ENCODE data around the gene AMMECR1.
"Not testable (repeated sequence)": the region's sequence is repeated elsewhere in the genome, so short reads cannot be mapped to it uniquely, and the experiment has no call there.

The AMMECR1 gene

DNA sequence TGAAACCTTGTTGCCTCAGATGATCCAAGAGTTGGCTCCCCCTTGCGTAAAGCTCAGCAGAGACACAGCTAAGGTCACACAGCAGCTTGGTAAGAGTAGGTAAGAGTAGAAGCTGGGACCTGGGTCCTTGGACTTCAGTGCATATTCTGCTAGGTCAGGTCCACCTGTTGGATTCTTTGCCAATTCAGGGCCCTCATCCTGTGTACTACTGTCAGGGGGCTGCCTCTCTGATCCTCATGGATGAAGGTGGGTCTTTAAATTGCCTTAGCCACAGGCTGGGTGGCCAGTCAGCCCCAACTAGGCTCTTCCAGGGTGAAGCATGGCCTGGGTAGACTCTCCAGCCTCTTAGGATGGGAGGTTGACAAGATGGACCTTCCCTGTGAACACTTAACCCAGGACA, 155.8 kb downstream of the AMMECR1 start:
- no peak for DNase-seq

DNA sequence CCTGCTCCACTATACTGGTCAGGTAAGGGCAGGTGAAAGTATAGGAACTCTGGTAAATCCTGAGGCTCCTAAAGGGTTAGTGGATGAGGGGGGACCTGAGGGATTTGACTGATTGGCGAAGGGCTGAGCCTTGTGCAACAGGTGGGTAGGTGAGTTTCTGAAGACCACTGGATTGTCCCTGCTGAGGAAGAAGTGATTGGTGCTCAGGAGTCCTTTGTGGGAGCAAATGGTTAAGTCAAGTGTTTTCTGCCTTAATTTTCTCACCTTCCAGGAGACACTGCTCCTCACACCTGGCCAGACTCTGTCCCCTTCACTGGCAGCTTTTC, 156.6 kb downstream of the AMMECR1 start:
- no peak for DNase-seq

DNA sequence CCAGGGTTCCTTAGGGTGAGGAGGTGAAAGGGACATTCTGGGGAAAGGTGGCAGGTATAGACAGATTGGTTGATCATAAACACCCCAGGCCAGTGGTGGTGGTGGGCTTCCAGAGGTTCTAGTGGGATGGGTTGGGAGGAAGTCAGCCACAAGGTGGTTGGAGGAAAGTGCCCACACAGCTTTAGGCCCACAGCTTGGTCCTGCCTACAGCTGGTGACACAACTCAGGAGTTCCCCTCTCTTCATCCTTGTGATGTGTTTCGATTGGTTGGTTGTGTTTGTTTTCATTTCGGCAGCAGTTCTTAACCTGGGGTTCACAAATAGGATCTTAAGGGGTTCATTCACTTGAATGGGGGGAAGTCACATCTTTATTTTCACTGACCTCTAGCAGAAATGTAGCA, 158.0 kb downstream of the AMMECR1 start:
- no peak for DNase-seq

DNA sequence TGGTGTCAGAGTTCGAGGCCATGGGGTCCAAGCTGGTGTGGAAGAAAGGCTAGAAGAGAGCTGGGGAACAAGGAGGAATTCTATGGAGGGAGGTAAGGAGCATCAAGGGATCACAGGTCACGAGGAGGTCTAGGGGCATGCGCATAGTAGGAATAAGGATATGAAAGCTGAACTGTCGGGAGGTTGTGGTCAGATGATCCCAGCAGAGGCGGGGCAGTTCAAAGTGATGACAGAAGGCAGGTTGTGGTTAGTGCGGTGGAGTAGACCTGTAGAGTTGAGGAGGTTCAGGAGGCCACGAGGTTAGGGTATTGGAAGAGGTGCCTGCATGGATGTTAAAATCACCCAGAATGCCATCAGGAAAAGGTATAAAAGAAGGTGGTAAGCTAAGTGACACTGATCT, 158.7 kb downstream of the AMMECR1 start:
- no peak for DNase-seq

DNA sequence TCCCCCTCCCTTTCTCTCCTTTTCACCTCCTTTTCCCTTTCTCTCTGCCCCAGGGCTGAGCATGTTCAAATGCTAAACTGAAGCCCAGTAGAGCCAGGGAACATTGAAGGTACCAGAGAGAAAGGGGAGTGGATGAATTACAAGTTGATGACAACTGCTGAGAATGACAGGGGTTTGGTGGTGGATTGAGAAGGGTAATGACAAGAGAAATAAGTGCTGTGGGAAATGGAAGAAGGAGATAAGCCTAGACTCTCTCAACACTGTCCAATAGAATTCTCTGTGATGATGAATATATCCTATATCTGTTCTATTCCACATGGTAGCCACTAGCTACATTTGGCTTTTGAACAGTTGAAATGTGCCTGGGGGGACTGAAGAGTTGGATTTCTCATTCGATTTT, 160.4 kb downstream of the AMMECR1 start:
- DNase-seq: no peak

DNA sequence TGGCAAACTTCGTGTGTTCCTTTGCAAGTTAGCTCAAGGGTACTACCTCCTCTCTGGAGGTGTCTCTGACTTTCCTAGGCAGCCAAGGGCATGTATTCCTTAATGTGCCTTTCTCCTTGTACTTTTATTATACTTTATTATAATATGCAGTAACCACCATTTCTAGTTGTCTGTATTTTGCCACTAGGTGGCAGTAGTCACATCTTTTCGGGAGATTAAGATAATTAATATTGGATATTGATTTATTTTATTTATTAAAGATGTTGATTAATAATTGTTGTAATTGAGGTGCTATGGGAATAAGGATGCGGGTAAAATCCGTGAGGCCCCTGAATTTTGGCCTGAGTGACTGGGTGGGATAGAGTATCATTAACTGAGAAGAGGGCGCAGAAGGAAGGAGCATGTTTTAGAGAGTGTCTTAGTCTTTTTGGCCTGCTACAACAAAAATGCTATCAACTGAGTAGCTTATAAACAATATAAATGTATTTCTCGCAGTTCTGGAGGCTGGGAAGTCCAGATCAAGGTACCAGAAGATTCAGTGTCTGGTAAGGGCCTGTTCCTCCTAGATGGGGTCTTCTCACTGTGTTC, 161.6 kb downstream of the AMMECR1 start:
- DNase-seq: peak in 2 of 6 experiments; percentile 19 to 39

DNA sequence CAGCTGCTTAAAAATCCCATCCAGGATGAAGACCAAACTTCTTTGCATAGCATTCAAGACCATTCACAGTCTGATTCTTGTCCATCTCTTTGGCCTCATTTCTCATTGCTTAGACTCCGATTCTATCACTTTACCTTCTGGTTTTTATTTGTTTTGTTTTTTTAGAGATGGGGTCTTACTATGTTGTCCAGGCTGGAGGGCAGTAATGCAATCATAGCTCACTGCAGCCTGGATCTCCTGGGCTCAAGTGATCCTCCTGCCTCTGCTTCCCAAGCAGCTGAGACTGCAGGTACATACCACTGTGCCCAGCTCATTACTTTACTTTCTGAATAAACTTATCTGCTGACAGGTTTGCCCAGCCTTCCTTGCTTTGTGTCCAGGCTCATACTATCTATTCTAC, 162.1 kb downstream of the AMMECR1 start:
- DNase-seq: no peak

DNA sequence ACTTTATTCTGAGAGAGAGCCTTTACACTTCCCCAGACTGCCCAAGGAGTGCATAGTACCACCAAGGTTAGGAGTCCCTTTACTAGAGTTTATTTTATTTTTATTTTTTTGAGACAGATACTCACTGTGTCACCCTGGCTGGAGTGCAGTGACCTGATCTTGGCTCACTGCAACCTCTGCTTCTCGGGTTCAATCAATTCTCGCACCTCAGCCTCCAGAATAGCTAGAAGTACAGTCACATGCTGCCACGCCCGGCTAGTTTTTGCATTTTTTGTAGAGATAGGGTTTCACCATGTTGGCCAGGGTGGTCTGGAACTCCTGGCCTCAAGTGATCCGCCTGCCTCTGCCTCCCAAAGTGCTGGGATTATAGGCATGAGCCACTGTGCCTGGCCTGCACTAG, 163.6 kb downstream of the AMMECR1 start:
- DNase-seq: not testable (repeated sequence)

DNA sequence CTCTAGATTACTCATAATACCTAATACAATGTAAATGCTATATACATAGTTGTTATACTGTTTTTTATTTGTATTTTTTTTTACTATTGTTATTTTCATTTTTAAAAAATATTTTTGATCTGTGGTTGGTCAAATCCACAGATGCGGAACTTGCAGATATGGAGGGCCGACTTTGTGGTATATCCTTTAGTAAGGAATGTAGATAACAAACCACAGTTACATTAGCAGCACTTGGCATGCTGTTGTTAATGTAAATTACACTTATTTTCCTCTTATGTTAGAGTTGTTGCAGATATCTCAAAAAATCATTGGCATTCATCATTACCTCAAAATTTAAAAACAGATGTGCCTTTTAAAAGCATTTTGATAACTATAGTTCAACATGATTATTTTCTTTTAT, 164.0 kb downstream of the AMMECR1 start:
- DNase-seq: no peak

DNA sequence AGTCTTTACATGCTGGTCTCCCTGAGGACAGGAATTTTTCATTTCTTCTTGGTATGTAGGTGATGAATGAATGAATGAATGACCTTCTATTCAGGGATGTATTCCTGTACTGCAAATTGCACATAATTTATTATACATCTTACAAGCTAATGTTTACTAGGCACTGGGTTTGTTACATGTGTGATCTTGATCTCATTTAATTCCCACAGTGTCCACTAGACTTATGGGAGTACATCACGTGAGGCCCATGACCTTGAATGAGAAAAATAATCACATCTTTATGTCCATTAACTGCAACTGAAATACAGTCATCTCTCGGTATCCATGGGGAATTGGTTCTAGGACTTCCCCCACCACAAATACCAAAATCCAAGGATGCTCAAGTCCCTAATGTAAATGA, 164.6 kb downstream of the AMMECR1 start:
- no peak for DNase-seq

DNA sequence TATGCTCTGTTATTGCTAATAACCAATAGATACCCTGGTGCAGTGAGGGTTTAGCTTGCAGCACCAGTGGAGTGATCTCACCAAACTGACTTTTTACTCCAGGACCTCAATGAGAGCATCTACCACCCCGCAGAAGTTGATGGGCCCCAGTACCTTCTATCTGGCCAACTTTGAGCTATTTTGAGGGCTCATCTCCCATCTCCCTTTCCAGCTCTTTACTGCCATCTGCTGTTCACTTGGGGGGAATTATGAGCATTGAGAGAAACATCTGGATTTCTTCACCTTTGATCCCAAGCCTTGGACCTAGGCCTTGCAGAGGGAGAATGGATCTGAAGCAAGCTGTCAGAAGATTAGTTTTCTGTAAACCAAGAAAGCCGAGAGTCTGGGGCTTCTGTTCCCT, 171.4 kb downstream of the AMMECR1 start:
- DNase-seq: peak in 2 of 6 experiments; percentile 36

DNA sequence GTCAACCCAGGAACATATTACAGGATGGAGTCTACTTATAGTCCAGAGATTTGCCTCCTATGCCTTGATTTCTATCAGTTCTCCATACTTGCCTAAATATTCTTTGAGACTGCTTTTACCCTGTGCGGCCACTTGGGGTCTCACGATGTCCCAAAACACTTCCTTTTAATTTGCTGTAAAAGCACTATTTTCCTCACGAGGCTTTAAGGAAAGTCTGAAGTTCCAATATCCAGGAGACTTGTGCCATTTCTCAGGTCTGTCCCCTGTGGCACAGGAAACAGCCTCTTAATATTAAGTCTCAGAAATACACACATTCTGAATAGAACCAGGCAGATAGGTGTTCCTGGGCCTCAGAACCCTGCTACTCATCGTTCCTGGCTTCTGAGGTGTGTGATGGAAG, 172.0 kb downstream of the AMMECR1 start:
- peak in 2 of 6 experiments; percentile 15 to 24 for DNase-seq

DNA sequence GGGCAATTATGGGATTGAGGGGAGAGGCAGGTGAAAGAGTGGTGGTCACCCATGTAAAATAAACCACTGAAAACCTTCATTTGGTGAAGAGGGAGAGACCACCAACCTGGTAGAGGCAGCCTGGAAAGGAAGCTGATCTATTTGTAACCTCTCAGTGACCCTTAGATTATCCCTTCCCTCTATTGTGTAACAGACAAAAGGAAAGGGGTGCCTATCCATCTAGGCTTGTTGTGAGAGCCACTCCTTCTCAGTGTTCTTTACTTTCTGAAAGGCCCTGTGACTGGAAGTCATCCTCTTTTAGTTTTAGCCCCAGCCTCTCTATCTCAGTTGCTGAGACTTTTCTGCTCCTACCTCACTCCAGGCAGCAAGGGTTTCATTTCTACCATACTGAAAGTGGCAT, 172.6 kb downstream of the AMMECR1 start:
- no peak for DNase-seq

Data from stimulated activated naive CD4-positive, alpha-beta T cell (primary cell).